Astrocyte (in vitro differentiated cells and primary cell): ENCODE data around the gene RSF1.

Source experiments
- EZH2 ChIP-seq: IDR thresholded peaks from 2 replicates; pipeline ENCODE4 v1.6.1; 2012; ENCODE audit warnings: mild to moderate bottlenecking, low read length, inconsistent platforms; ENCODE audit not compliant: insufficient read depth
- TF ChIP-seq, protein P1 (sequence below): IDR thresholded peaks from 2 replicates; pipeline ENCODE4 v1.5.1; 2011; ENCODE audit warnings: low read depth, mild to moderate bottlenecking, inconsistent platforms, low read length, moderate library complexity; ENCODE audit not compliant: insufficient read depth

DNA sequence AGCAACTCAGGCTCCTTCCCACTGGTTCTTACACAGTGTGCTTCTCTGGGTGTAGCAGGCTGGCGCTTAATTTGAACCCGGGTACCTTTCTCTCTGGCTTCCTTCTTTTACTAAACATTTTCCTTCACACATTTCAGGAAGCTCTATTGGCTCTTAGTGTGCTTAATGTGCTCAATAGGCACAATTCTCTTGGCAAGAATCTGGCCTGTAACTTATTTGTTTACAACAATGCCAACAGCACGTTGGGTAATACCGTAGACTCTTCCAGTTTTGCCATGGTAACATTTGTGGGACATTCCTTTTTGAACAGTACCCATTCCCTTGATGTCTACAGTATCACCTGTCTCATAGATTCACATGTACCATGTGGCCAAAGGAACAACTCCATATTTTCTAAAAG, 48.2 kb upstream of the RSF1 start:
- TF ChIP-seq, protein P1, sequence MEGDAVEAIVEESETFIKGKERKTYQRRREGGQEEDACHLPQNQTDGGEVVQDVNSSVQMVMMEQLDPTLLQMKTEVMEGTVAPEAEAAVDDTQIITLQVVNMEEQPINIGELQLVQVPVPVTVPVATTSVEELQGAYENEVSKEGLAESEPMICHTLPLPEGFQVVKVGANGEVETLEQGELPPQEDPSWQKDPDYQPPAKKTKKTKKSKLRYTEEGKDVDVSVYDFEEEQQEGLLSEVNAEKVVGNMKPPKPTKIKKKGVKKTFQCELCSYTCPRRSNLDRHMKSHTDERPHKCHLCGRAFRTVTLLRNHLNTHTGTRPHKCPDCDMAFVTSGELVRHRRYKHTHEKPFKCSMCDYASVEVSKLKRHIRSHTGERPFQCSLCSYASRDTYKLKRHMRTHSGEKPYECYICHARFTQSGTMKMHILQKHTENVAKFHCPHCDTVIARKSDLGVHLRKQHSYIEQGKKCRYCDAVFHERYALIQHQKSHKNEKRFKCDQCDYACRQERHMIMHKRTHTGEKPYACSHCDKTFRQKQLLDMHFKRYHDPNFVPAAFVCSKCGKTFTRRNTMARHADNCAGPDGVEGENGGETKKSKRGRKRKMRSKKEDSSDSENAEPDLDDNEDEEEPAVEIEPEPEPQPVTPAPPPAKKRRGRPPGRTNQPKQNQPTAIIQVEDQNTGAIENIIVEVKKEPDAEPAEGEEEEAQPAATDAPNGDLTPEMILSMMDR, result no peak
- TF ChIP-seq EZH2, result no peak
